Measurements from ENCODE around the gene TMEM186. TPM values are rescaled to one million over a fixed set of nuclear protein-coding genes. Genes with fewer than 3 reads are reported as not detected.
"Not testable (repeated sequence)": the region's sequence is repeated elsewhere in the genome, so short reads cannot be mapped to it uniquely, and the experiment has no call there.

Gene TMEM186
- polyA plus RNA-seq, 1 of the 3 experiments (the other 2 are of a cell fraction), result 13.2 TPM

DNA sequence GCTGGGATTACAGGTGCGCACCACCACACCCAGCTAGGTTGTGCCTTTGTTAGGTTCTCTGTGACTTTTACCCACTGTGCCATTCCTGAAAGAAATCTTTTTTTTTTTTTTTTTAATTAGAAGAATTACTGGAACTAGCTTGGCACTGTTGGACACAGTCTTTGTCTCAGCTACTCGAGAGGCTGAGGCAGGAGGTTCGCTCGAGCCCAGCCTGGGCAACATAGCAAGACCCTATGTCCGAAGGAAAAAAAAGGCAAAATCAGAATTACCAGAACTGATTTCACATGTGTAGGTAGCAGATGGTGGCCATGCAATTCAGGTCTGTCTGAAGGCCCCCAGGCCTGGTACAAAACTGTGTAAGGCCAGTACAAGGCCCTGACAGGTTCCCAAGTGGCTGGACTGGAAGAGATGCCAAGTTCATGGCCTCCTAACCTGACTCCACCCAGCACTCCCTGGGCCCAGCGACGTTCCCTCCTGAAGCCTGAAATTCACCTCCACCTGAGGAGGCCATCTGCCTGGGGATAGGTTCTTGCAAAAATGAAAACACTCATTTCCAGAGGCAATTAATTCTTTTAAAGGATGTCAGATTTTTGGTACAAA is 48.4 kb upstream of the TMEM186 start:
- Histone ChIP-seq H3K4me3 (ENCODE audit: low read depth in 2 of 2, low read length in 1 of 2) (no peak overlapping the region), H3K36me3 (replicated peaks in 1 of 2; ENCODE audit: control insufficient read depth in 1 of 2, insufficient read depth in 2 of 2, low read length in 1 of 2) (peaks cover 6 to 25% of the 10 kb centered on the region in 2 experiments), H4K20me1 (ENCODE audit: insufficient read depth) (peaks cover 35% of the 10 kb centered on the region), H3K27ac (ENCODE audit: low read depth in 2 of 2, low read length in 1 of 2) (no peak overlapping the region), H3K9me2 (no peaks in the 10 kb centered on the region), H3K4me1 (ENCODE audit: control insufficient read depth in 1 of 2, insufficient read depth in 2 of 2, low read depth in 1 of 2, low read length in 1 of 2) (peaks cover 13 to 21% of the 10 kb centered on the region in 2 experiments; a peak in 3 of 4 replicates), H3F3A (replicated peaks; ENCODE audit: insufficient read depth) (peaks cover 48% of the 10 kb centered on the region), H3K4me2 (no peak overlapping the region), H3K27me3 (ENCODE audit: insufficient read depth) (no peaks in the 10 kb centered on the region), H3K79me2 (ENCODE audit: insufficient read depth) (peaks cover 27% of the 10 kb centered on the region; the same call in 1 of the 2 replicates), H3K9me3 (no peaks in the 10 kb centered on the region), H2AFZ (ENCODE audit: low read depth) (no peak overlapping the region), H3K9ac (no peak overlapping the region)
- 96% methylated on average over 7 of the region's 7 CpGs for WGBS (ENCODE audit: low lambda C conversion rate)
- TF ChIP-seq GABPA (IDR thresholded peaks at IDR 0.05; ENCODE audit: low read depth) (no peak), NFIC (IDR thresholded peaks at IDR 0.05; ENCODE audit: borderline replicate concordance) (no peak), EZH2phosphoT487 (IDR thresholded peaks at IDR 0.05; ENCODE audit: borderline replicate concordance, low read depth) (no peak), ELF1 (IDR thresholded peaks at IDR 0.05) (no peak), FOXJ3 (CRISPR knock-in tag; IDR thresholded peaks at IDR 0.05) (no peak), TEAD4 (IDR thresholded peaks at IDR 0.05; ENCODE audit: borderline replicate concordance, insufficient read depth) (no peak), MEF2A (IDR thresholded peaks at IDR 0.05; ENCODE audit: borderline replicate concordance, low read depth) (no peak), SMC3 (IDR thresholded peaks at IDR 0.05; ENCODE audit: low read depth, low read length) (no peak), CHD2 (IDR thresholded peaks at IDR 0.05; ENCODE audit: low read length, partially characterized antibody) (no peak), RCOR1 (IDR thresholded peaks at IDR 0.05; ENCODE audit: low read length) (no peak), SIN3A (IDR thresholded peaks at IDR 0.05; ENCODE audit: borderline replicate concordance, low read depth, low read length) (no peak), GATA2 (CRISPR knock-in tag; IDR thresholded peaks at IDR 0.05) (no peak), TCF12 (IDR thresholded peaks at IDR 0.05) (no peak)
- TF ChIP-seq, protein P1, sequence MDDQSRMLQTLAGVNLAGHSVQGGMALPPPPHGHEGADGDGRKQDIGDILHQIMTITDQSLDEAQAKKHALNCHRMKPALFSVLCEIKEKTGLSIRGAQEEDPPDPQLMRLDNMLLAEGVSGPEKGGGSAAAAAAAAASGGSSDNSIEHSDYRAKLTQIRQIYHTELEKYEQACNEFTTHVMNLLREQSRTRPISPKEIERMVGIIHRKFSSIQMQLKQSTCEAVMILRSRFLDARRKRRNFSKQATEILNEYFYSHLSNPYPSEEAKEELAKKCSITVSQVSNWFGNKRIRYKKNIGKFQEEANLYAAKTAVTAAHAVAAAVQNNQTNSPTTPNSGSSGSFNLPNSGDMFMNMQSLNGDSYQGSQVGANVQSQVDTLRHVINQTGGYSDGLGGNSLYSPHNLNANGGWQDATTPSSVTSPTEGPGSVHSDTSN (IDR thresholded peaks at IDR 0.05), result no peak
- TF ChIP-seq, protein P2, sequence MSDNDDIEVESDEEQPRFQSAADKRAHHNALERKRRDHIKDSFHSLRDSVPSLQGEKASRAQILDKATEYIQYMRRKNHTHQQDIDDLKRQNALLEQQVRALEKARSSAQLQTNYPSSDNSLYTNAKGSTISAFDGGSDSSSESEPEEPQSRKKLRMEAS (IDR thresholded peaks at IDR 0.05; ENCODE audit: low read depth), result no peak
- TF ChIP-seq, protein P3, sequence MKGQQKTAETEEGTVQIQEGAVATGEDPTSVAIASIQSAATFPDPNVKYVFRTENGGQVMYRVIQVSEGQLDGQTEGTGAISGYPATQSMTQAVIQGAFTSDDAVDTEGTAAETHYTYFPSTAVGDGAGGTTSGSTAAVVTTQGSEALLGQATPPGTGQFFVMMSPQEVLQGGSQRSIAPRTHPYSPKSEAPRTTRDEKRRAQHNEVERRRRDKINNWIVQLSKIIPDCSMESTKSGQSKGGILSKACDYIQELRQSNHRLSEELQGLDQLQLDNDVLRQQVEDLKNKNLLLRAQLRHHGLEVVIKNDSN (IDR thresholded peaks at IDR 0.05; ENCODE audit: borderline replicate concordance, low read depth), result no peak
- TF ChIP-seq, protein P4, sequence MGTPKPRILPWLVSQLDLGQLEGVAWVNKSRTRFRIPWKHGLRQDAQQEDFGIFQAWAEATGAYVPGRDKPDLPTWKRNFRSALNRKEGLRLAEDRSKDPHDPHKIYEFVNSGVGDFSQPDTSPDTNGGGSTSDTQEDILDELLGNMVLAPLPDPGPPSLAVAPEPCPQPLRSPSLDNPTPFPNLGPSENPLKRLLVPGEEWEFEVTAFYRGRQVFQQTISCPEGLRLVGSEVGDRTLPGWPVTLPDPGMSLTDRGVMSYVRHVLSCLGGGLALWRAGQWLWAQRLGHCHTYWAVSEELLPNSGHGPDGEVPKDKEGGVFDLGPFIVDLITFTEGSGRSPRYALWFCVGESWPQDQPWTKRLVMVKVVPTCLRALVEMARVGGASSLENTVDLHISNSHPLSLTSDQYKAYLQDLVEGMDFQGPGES (IDR thresholded peaks at IDR 0.05; ENCODE audit: low read depth, low read length), result no peak
- DNase-seq, result peak; percentile 7
- CTCF ChIA-PET, result no interaction called here
- POLR2A ChIA-PET, result no interaction called here

DNA sequence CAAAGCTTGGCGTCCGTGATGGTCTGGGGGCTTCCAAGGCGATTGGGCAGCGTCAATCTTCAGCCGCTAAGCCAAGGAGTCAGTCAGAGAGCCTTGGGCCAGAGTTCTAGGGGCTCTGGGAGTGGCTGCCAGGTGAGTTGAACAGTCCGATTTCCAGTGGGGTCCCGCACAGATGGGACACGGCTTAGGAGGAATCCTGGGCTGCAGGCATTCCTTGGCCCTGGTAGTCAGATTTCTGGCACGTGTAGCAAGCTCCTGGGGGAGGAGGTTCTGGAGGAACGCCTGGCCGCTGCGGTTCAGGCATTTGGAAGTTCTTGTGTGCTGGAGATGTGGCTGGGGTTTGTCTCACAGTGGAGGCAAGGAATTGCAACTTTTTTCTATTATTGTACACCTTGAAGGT is 45.9 kb upstream of the TMEM186 start:
- POLR2A ChIA-PET; H3K9me3 ChIP-seq; DNase-seq; H3K27me3 ChIP-seq (ENCODE audit: insufficient read depth); H3K27ac ChIP-seq (ENCODE audit: low read depth in 2 of 2, low read length in 1 of 2); H3K9ac ChIP-seq; H3K4me2 ChIP-seq; H3K9me2 ChIP-seq; H3K4me1 ChIP-seq (ENCODE audit: control insufficient read depth in 1 of 2, insufficient read depth in 2 of 2, low read depth in 1 of 2, low read length in 1 of 2); H3K4me3 ChIP-seq (ENCODE audit: low read depth in 2 of 2, low read length in 1 of 2); CTCF ChIA-PET; H2AFZ ChIP-seq (ENCODE audit: low read depth): not testable (repeated sequence)
- H3F3A ChIP-seq (replicated peaks; ENCODE audit: insufficient read depth), result peaks cover 27% of the 10 kb centered on the region
- peaks cover 50% of the 10 kb centered on the region for H3K79me2 ChIP-seq (ENCODE audit: insufficient read depth)
- H4K20me1 ChIP-seq (ENCODE audit: insufficient read depth), result peaks cover 31% of the 10 kb centered on the region
- peaks cover 0 to 10% of the 10 kb centered on the region in 2 experiments for H3K36me3 ChIP-seq (replicated peaks in 1 of 2; ENCODE audit: control insufficient read depth in 1 of 2, insufficient read depth in 2 of 2, low read length in 1 of 2)
- WGBS (ENCODE audit: low lambda C conversion rate), result 81% methylated on average over 10 of the region's 12 CpGs

DNA sequence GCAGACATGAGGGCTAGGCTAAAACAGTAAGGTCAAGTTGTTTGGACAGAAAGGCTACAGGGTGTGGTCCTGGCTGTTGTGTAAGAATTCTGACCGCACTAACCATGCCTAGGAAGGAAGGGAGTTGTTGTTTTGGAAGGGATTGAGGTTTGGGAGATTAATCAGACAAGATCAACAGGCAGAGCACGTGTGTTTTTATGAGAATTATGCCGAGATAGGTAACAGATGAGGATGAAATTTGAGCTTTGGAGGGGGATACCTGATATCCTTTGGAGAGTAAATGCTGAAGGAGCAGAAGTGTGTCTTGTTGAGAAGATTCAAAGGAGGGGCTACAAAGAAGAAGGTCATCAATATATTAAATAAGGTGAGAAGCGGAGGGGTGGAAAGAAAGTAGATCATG is 44.6 kb upstream of the TMEM186 start:
- H3K27ac ChIP-seq (ENCODE audit: low read depth in 2 of 2, low read length in 1 of 2); H3K27me3 ChIP-seq (ENCODE audit: insufficient read depth); H3K36me3 ChIP-seq (replicated peaks in 1 of 2; ENCODE audit: control insufficient read depth in 1 of 2, insufficient read depth in 2 of 2, low read length in 1 of 2); POLR2A ChIA-PET; H3K9me2 ChIP-seq; H2AFZ ChIP-seq (ENCODE audit: low read depth); H3K9ac ChIP-seq; H3K9me3 ChIP-seq; H3K4me1 ChIP-seq (ENCODE audit: control insufficient read depth in 1 of 2, insufficient read depth in 2 of 2, low read depth in 1 of 2, low read length in 1 of 2); DNase-seq; CTCF ChIA-PET; H3K4me2 ChIP-seq; H3K4me3 ChIP-seq (ENCODE audit: low read depth in 2 of 2, low read length in 1 of 2): not testable (repeated sequence)
- WGBS (ENCODE audit: low lambda C conversion rate), result 80% methylated on average over 4 of the region's 4 CpGs
- Histone ChIP-seq H3K79me2 (ENCODE audit: insufficient read depth) (peaks cover 62% of the 10 kb centered on the region), H4K20me1 (ENCODE audit: insufficient read depth) (peaks cover 40% of the 10 kb centered on the region), H3F3A (replicated peaks; ENCODE audit: insufficient read depth) (peaks cover 15% of the 10 kb centered on the region)
